PC-3 (cell line): ENCODE measurements around the gene COG5. TPM values are rescaled to one million over a fixed set of nuclear protein-coding genes. Genes with fewer than 3 reads are reported as not detected.

Experiments used
- ATAC-seq: fragments of 200-7000 bp; cut with Tn5 transposase; 2 replicates; pipeline ENCODE4 v1.9.1; 2020; ENCODE audit warnings: mild to moderate bottlenecking, moderate library complexity
- BruUV-seq: library from RNA; stranded (reverse); fragments of 400-500 nt; replicated peaks from 2 replicates; lab custom pipeline; 2021; lab: Mats Ljungman, UMichigan
- CTCF ChIA-PET: fragments of 300-600 bp; sonication (Branson Sonifier 250); formaldehyde crosslinking; loops from one replicate; lab custom pipeline; 2022; ENCODE audit warnings: antibody characterized with exemption; lab: Charles Lee
- POLR2A ChIA-PET: fragments of 300-600 bp; sonication (Branson Sonifier 250); formaldehyde crosslinking; loops from one replicate; lab custom pipeline; 2022; ENCODE audit warnings: antibody characterized with exemption; ENCODE audit not compliant: unreplicated experiment; lab: Charles Lee
- DNase-seq: peaks from one replicate; pipeline ENCODE4 v3.0.0-alpha.2; 2015
- H2AFZ ChIP-seq: fragments of 300-600 bp; sonication (generic); 2 replicates; pipeline ENCODE4 v1.6.0; 2016; ENCODE audit warnings: antibody characterized with exemption, low read length
- H3F3A ChIP-seq: fragments of 300-600 bp; sonication (generic); one replicate; pipeline ENCODE4 v1.6.0; 2017; ENCODE audit warnings: antibody characterized with exemption, low read length, control low read depth, mild to moderate bottlenecking; ENCODE audit not compliant: unreplicated experiment
- H3K27ac ChIP-seq: fragments of 300-600 bp; sonication (generic); 2 replicates; pipeline ENCODE4 v1.5.1; 2016; ENCODE audit warnings: mild to moderate bottlenecking, low read length
- H3K27me3 ChIP-seq: fragments of 300-600 bp; sonication (generic); 2 replicates; pipeline ENCODE4 v1.6.1; 2016; ENCODE audit warnings: low read length, mixed read lengths
- H3K36me3 ChIP-seq: fragments of 300-600 bp; sonication (generic); 2 replicates; pipeline ENCODE4 v1.6.1; 2016; ENCODE audit warnings: low read depth, mixed run types, low read length, mixed read lengths
- H3K4me1 ChIP-seq: fragments of 300-600 bp; sonication (generic); 2 replicates; pipeline ENCODE4 v1.5.1; 2016; ENCODE audit warnings: low read length; ENCODE audit not compliant: insufficient read depth
- H3K4me2 ChIP-seq: fragments of 300-600 bp; sonication (generic); 2 replicates; pipeline ENCODE4 v1.6.0; 2016; ENCODE audit warnings: low read length
- H3K4me3 ChIP-seq: fragments of 300-600 bp; sonication (generic); 2 replicates; pipeline ENCODE4 v1.5.1; 2016; ENCODE audit warnings: mild to moderate bottlenecking, low read length, mixed read lengths
- H3K79me2 ChIP-seq: fragments of 300-600 bp; sonication (generic); 2 replicates; pipeline ENCODE4 v1.6.1; 2017; ENCODE audit warnings: low read length, mixed read lengths
- H3K9ac ChIP-seq: fragments of 300-600 bp; sonication (generic); 2 replicates; pipeline ENCODE4 v1.6.0; 2016; ENCODE audit warnings: mild to moderate bottlenecking, low read length
- H3K9me2 ChIP-seq: fragments of 300-600 bp; sonication (generic); replicated peaks from 2 replicates; pipeline ENCODE4 v1.6.1; 2016; ENCODE audit warnings: mixed run types, low read length, mixed read lengths
- H3K9me3 ChIP-seq: fragments of 300-600 bp; sonication (generic); 2 replicates; pipeline ENCODE4 v1.6.1; 2016; ENCODE audit warnings: low read length, mixed read lengths
- H4K20me1 ChIP-seq: fragments of 300-600 bp; sonication (generic); 2 replicates; pipeline ENCODE4 v1.6.1; 2016; ENCODE audit warnings: low read length, mixed read lengths
- EZH2 ChIP-seq: fragments of 300-600 bp; sonication (generic); IDR thresholded peaks from one replicate; pipeline ENCODE4 v1.6.1; 2017; ENCODE audit warnings: antibody characterized with exemption, mild to moderate bottlenecking, low read length; ENCODE audit not compliant: unreplicated experiment
- EZH2phosphoT487 ChIP-seq: fragments of 300-600 bp; sonication (generic); IDR thresholded peaks from 2 replicates; pipeline ENCODE4 v1.6.1; 2018; ENCODE audit warnings: mild to moderate bottlenecking, antibody characterized with exemption, low read length, borderline replicate concordance
- intact Hi-C: fragments of 100-400 bp; cut with micrococcal nuclease; formaldehyde crosslinking; loops from 2 replicates; pipeline ENCODE4 v1.9.0; 2023
- total RNA-seq: library from RNA; depleted of rRNA; stranded (reverse); fragments of >200 nt; gene quantifications from 2 replicates; pipeline ENCODE4 v1.2.3, GENCODE V29; 2014
- TF ChIP-seq, protein P1 (sequence below): fragments of 300-600 bp; sonication (generic); conservative IDR thresholded peaks from 2 replicates; pipeline ENCODE4 v1.5.1; 2017; ENCODE audit warnings: antibody characterized with exemption, low read depth, mild to moderate bottlenecking, low read length

The COG5 gene
- total RNA-seq, 1 experiment from 2014 or later = 51.7 TPM

DNA sequence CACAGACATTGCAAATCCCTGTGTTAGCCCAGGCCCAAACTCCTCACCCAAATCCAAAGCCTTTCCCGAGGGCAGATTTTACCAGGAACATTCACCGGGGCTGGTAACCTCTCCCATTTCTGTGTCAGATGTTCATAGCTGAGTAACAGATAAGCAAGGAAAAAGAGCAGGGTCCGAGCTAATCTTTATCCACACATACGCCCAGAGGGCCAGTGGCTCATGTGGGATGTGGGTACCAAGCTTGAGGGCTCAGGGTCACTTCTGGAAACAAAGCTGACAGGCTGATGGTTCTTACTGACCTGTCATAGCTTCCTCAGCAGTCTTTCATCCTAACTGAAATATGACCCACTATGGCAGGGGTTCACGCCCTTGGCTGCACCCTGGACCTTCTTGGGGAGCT is 355.2 kb downstream of the COG5 start:
- no peak overlapping the region for H3K27ac ChIP-seq
- H4K20me1 ChIP-seq = no peaks in the 10 kb centered on the region
- ATAC-seq (no peak), DNase-seq (no peak)
- peaks cover 5% of the 10 kb centered on the region; the same call in 1 of the 2 replicates for H3K36me3 ChIP-seq
- 0 out of 2 replicates have a peak, but pooled peaks cover 5% of the 10 kb centered on the region for H3K4me1 ChIP-seq
- POLR2A ChIA-PET = no interaction called here
- H3K4me2 ChIP-seq = no peak overlapping the region
- CTCF ChIA-PET = no interaction called here
- no peaks in the 10 kb centered on the region for H3K79me2 ChIP-seq
- TF ChIP-seq EZH2phosphoT487 (no peak), EZH2 (no peak)
- TF ChIP-seq, protein P1, sequence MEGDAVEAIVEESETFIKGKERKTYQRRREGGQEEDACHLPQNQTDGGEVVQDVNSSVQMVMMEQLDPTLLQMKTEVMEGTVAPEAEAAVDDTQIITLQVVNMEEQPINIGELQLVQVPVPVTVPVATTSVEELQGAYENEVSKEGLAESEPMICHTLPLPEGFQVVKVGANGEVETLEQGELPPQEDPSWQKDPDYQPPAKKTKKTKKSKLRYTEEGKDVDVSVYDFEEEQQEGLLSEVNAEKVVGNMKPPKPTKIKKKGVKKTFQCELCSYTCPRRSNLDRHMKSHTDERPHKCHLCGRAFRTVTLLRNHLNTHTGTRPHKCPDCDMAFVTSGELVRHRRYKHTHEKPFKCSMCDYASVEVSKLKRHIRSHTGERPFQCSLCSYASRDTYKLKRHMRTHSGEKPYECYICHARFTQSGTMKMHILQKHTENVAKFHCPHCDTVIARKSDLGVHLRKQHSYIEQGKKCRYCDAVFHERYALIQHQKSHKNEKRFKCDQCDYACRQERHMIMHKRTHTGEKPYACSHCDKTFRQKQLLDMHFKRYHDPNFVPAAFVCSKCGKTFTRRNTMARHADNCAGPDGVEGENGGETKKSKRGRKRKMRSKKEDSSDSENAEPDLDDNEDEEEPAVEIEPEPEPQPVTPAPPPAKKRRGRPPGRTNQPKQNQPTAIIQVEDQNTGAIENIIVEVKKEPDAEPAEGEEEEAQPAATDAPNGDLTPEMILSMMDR = no peak
- no peaks in the 10 kb centered on the region for H3F3A ChIP-seq
- H3K9me3 ChIP-seq = no peaks in the 10 kb centered on the region
- no TSS peak for BruUV-seq
- H3K9ac ChIP-seq = no peak overlapping the region
- no peak overlapping the region for H3K4me3 ChIP-seq
- H3K27me3 ChIP-seq = no peaks in the 10 kb centered on the region
- intact Hi-C loops = loop anchor here (2.0 kb wide), 1 partner anchor 26 kb away; no protein-coding TSS in a partner anchor
- no peak overlapping the region for H2AFZ ChIP-seq
- H3K9me2 ChIP-seq = no peaks in the 10 kb centered on the region

DNA sequence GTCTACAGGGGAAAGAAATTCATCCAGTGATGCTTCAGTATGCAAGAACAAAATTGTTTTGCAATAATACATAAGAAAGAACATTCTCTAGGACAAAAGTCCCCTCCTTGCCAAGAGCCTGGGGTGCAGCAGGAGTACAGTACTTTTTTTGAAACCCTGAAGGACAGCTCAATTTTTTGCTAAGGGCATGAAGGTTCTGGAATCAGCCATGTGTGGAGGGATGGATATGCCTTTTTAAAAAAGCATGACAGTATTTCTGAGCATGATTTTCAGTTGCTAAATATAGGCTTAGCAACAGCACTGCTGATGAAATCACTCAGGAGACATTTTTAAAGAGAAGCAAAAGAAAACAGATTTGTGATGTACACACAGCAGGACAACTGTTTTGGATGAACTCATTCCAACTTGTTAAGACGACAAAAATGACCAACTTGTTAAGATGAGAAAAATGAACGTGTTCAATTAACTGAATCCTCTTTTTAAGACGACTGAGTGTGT is 355.6 kb downstream of the COG5 start:
- CTCF ChIA-PET = no interaction called here
- no peak for ATAC-seq

DNA sequence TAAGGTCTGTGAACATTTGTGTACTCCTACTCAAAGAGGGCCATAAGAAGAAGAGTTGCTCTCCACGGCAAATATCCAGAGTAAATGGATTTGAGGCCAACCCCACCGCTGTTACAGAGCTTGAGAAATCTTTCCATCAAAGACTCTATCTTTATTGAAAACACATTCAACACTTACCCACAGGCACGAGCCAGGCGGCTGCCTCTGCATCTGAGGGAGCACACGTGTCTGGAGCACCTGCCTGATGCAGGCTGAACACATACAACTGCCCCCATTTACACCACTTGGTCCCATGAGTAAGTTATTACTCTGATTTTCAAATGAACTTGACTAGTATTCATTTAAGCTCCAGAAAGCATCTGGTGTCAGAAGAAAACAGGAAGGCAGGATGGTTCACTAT is 356.3 kb downstream of the COG5 start:
- Histone ChIP-seq H4K20me1 (no peaks in the 10 kb centered on the region), H3K27ac (no peak overlapping the region), H3K36me3 (peaks cover 5% of the 10 kb centered on the region), H3K9me3 (no peaks in the 10 kb centered on the region), H3K9ac (no peak overlapping the region), H3K4me1 (0 out of 2 replicates have a peak, but pooled peaks cover 5% of the 10 kb centered on the region), H3F3A (no peaks in the 10 kb centered on the region), H3K9me2 (no peaks in the 10 kb centered on the region), H3K27me3 (no peaks in the 10 kb centered on the region), H3K4me2 (no peak overlapping the region), H2AFZ (no peak overlapping the region), H3K79me2 (no peaks in the 10 kb centered on the region), H3K4me3 (no peak overlapping the region)
- CTCF ChIA-PET = interaction anchor here (0.6 kb wide), 1 partner anchor 233 kb away, joined by 3 read pairs; no protein-coding TSS in a partner anchor
- TF ChIP-seq, protein P1 = no peak
- no peak for TF ChIP-seq EZH2
- TF ChIP-seq EZH2phosphoT487 = no peak
- POLR2A ChIA-PET = no interaction called here
- BruUV-seq = no TSS peak
- intact Hi-C loops = no loop called here
- no peak for ATAC-seq
- no peak for DNase-seq

More for the DNA sequence above, 355.6 kb downstream of the COG5 start:
- DNase-seq = no peak
- no TSS peak for BruUV-seq
- Histone ChIP-seq H3K4me2 (no peak overlapping the region), H3K4me1 (0 out of 2 replicates have a peak, but pooled peaks cover 5% of the 10 kb centered on the region), H3K27ac (no peak overlapping the region), H3K9me3 (no peaks in the 10 kb centered on the region), H3K79me2 (no peaks in the 10 kb centered on the region), H3K9me2 (no peaks in the 10 kb centered on the region), H3F3A (no peaks in the 10 kb centered on the region), H3K27me3 (no peaks in the 10 kb centered on the region), H4K20me1 (no peaks in the 10 kb centered on the region), H3K36me3 (peaks cover 5% of the 10 kb centered on the region; the same call in 1 of the 2 replicates), H2AFZ (no peak overlapping the region), H3K9ac (no peak overlapping the region), H3K4me3 (no peak overlapping the region)
- TF ChIP-seq EZH2phosphoT487 (no peak), EZH2 (no peak)
- TF ChIP-seq, protein P1 = no peak
- POLR2A ChIA-PET = no interaction called here
- intact Hi-C loops = loop anchor here (2.0 kb wide), 1 partner anchor 27 kb away; no protein-coding TSS in a partner anchor
